Right atrium auricular region (tissue), 2 donors: ENCODE data around the gene CETP. TPM values are rescaled to one million over a fixed set of nuclear protein-coding genes. Genes with fewer than 3 reads are reported as not detected.
"Not testable (repeated sequence)": the region's sequence is repeated elsewhere in the genome, so short reads cannot be mapped to it uniquely, and the experiment has no call there.

Experiments used
- DNase-seq: peaks from one replicate; pipeline ENCODE4 v3.0.0-alpha.2; 2019; ENCODE audit warnings: low spot score
- H3K27ac ChIP-seq, 2 donors: fragments of 200-600 bp; sonication (generic); 1 replicate in 1 of 2; 2 replicates in 1 of 2; pipeline ENCODE4 v1.5.1; 2016 to 2019
- H3K27me3 ChIP-seq, 2 donors: fragments of 200-600 bp; sonication (generic); one replicate each; pipeline versions ENCODE4 v1.5.1 to v1.6.0; 2017 to 2019
- H3K36me3 ChIP-seq: fragments of 200-600 bp; sonication (generic); one replicate; pipeline ENCODE4 v1.5.1; 2016
- H3K4me1 ChIP-seq, 2 donors: fragments of 200-600 bp; sonication (generic); one replicate each; pipeline versions ENCODE4 v1.5.1 to v1.6.0; 2017 to 2019
- H3K4me3 ChIP-seq, 2 donors: fragments of 200-600 bp; sonication (generic); 1 replicate in 1 of 2; 2 replicates in 1 of 2; pipeline ENCODE4 v1.5.1; 2017 to 2019; ENCODE audit warnings: mild to moderate bottlenecking in 1 of 2, moderate library complexity in 1 of 2
- H3K9me3 ChIP-seq, 2 donors: fragments of 200-600 bp; sonication (generic); one replicate each; pipeline ENCODE4 v1.5.1; 2019
- CTCF ChIP-seq, 2 donors: fragments of 200-600 bp; sonication (generic); IDR thresholded peaks; one replicate each; pipeline ENCODE4 v1.5.1; 2019; ENCODE audit warnings: antibody characterized with exemption in 2 of 2
- total RNA-seq, 2 donors: library from RNA; depleted of rRNA; stranded (reverse); fragments of >200 nt; gene quantifications; one replicate each; pipeline ENCODE4 v1.1.0, GENCODE V29; 2016

The CETP gene
- total RNA-seq, 2 donors from 2014 or later, result not detected

- Histone ChIP-seq H3K36me3 (no peaks in the 10 kb centered on the region), H3K4me1 (peaks cover 0 to 50% of the 10 kb centered on the region in 2 donors), H3K9me3 (no peaks in the 10 kb centered on the region), H3K27me3 (no peaks in the 10 kb centered on the region), H3K27ac (peak overlapping the region; percentile 73 to 84), H3K4me3 (peak overlapping the region in 1 of 2 donors; percentile 71)
- no peak for TF ChIP-seq CTCF (IDR thresholded peaks at IDR 0.05)
- DNase-seq, result no peak
These were observed 26.6 kb downstream of the CETP start for GRCh38 chr16:56988161-56988947.

- Histone ChIP-seq H3K4me3 (peak within 1 kb of the TSS; percentile 71 to 76), H3K9me3 (no peaks in the 10 kb centered on the region), H3K27ac (peak within 1 kb of the TSS; percentile 73 to 84), H3K4me1 (peaks cover 0 to 50% of the 10 kb centered on the region in 2 donors), H3K27me3 (no peaks in the 10 kb centered on the region), H3K36me3 (no peaks in the 10 kb centered on the region)
- peak; percentile 85 for DNase-seq
- peak in 1 of 2 donors; percentile 21 for TF ChIP-seq CTCF (IDR thresholded peaks at IDR 0.05)
These were observed 27.5 kb downstream of the CETP start, which contains the start of gene NLRC5 for GRCh38 chr16:56988948-56989945. TSS of gene NLRC5 (plus strand) at chr16:56989557. CDS start at chr16:57020713, 31,156 bp downstream.

GRCh38 chr16:56989988-56990387 lies 28.2 kb downstream of the CETP start:
- Histone ChIP-seq H3K36me3 (no peaks in the 10 kb centered on the region), H3K4me3 (peak overlapping the region; percentile 71 to 76), H3K4me1 (peaks cover 0 to 48% of the 10 kb centered on the region in 2 donors), H3K27me3 (no peaks in the 10 kb centered on the region), H3K27ac (peak overlapping the region; percentile 73 to 84), H3K9me3 (no peaks in the 10 kb centered on the region)
- no peak for DNase-seq
- TF ChIP-seq CTCF (IDR thresholded peaks at IDR 0.05), result no peak

GRCh38 chr16:56990407-56991286 lies 28.9 kb downstream of the CETP start:
- peak overlapping the region; percentile 23 to 84 for H3K27ac ChIP-seq
- no peaks in the 10 kb centered on the region for H3K9me3 ChIP-seq
- TF ChIP-seq CTCF (IDR thresholded peaks at IDR 0.05), result no peak
- H3K4me1 ChIP-seq, result peaks cover 0 to 41% of the 10 kb centered on the region in 2 donors
- H3K36me3 ChIP-seq, result no peaks in the 10 kb centered on the region
- peak overlapping the region; percentile 71 to 76 for H3K4me3 ChIP-seq
- no peaks in the 10 kb centered on the region for H3K27me3 ChIP-seq
- DNase-seq, result no peak

- Histone ChIP-seq H3K4me1 (peaks cover 0 to 32% of the 10 kb centered on the region in 2 donors), H3K27ac (peak overlapping the region; percentile 40 to 64)
- H3K36me3 ChIP-seq, DNase-seq, H3K27me3 ChIP-seq, H3K9me3 ChIP-seq, H3K4me3 ChIP-seq: not testable (repeated sequence)
These were observed 30.7 kb downstream of the CETP start for GRCh38 chr16:56992431-56992830.
